GM12873 (cell line): ENCODE data around the gene SURF4.
A peak's percentile ranks its signal among the peaks of the same experiment; 100 is the strongest.

Experiments used
- CTCF ChIP-seq: IDR thresholded peaks from 2 replicates; pipeline ENCODE4 v1.5.1; 2012; ENCODE audit warnings: low read depth, mild to moderate bottlenecking, moderate library complexity, low read length, control low read depth; ENCODE audit not compliant: insufficient read depth; ENCODE audit errors: missing control alignments

Gene SURF4

DNA sequence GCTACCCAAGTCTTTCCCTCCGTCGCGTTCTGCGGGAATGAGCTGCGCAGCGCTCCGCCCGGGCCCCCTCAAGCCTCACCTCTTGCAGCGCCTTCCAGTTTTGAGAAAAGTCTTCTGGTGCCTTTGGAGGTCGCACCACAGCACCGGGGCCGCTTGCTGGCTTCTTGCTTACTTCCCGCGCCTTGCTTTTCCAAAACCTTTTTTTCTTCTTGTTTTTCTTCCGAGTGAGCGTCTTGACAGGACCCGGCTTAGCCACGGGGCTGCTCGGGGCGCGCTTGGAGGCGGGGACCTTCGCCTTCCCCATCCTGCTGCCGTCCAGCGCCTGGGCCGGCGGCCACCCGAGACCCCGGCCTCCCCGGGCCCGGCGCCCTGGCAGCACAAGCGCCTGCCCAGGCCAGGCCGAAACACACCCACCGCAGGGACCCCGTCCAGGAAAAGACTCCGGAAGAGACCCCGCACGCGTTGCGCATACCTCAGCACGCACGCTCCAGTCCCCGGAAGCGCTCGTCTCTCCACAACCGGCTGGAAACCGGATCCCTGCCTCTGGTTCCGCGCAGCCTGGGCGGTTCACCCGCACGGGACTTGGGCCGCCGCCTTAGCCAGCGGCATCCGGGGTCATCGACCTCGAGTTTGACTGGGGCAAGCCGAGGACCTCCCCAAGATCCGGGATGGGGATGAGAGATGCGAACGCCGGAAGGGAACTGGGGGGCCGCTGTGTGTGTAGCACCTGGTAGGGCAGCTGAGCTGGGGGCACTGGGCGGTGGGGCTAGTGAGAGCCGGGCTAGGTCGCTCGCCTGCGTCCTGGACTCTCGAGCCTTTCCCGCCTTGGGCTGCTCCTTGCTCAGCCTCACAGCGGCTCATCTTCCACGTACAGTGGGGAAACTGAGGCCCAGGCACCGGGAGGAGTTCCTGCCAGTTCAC is 41.9 kb upstream of the SURF4 start, which contains the start of gene REXO4:
REXO4 (minus strand) TSS at position 470 of the 921 bp plus-strand sequence; CDS start at position 304, 166 bp downstream.
- TF ChIP-seq CTCF = no peak

DNA sequence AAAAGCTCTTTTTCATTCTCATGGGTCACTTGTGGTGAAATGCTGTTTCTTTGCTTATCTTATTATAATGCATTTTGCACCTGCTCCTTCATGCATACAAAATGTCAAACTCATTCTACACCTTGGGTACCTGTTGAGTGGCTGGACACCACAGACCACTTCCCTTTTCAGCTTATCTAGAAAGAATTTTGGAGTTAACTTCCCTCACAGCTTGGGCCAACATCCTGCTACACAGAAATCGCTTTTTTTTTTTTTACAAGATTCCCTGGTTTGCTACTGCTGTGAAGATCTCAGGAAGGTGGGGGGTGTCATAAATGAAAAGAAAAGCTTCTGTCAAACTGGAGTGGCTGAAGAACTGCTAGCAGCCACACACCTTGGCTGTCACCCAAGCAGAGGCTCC is 39.3 kb upstream of the SURF4 start:
- no peak for TF ChIP-seq CTCF

- TF ChIP-seq CTCF = no peak
These were observed 32.2 kb upstream of the SURF4 start for GRCh38 chr9:133408042-133408441.

- TF ChIP-seq CTCF = peak; percentile 97
These were observed 30.8 kb upstream of the SURF4 start for GRCh38 chr9:133406480-133407307.

GRCh38 chr9:133405508-133406438 is 29.9 kb upstream of the SURF4 start:
- TF ChIP-seq CTCF = no peak

GRCh38 chr9:133404454-133405002 is 28.7 kb upstream of the SURF4 start:
- TF ChIP-seq CTCF = no peak
